Gastroesophageal sphincter (tissue), 4 donors: ENCODE measurements around the gene CYSLTR2. TPM values are rescaled to one million over a fixed set of nuclear protein-coding genes. Genes with fewer than 3 reads are reported as not detected.

Experiments used
- ATAC-seq: fragments of 150-250 bp; one replicate; pipeline ENCODE4 v1.9.1; 2016; ENCODE audit warnings: mild to moderate bottlenecking, moderate library complexity
- H3K27ac ChIP-seq, 4 donors: fragments of 200-600 bp; sonication (generic) in 3 of 4; 1 replicate in 3 of 4; 2 replicates in 1 of 4; pipeline ENCODE4 v1.5.1; 2016 to 2019
- H3K27me3 ChIP-seq: fragments of 200-600 bp; sonication (generic); one replicate; pipeline ENCODE4 v1.5.1; 2019
- H3K36me3 ChIP-seq, 2 donors: fragments of 200-600 bp; sonication (generic); one replicate each; pipeline ENCODE4 v1.5.1; 2019; ENCODE audit warnings: control low read depth in 1 of 2
- H3K4me1 ChIP-seq, 3 donors: fragments of 200-600 bp; sonication (generic); 1 replicate in 2 of 3; 2 replicates in 1 of 3; pipeline ENCODE4 v1.5.1; 2016 to 2019; ENCODE audit warnings: control low read depth in 2 of 3
- H3K4me3 ChIP-seq, 2 donors: fragments of 200-600 bp; sonication (generic); one replicate each; pipeline ENCODE4 v1.5.1; 2019; ENCODE audit warnings: mild to moderate bottlenecking in 1 of 2, moderate library complexity in 1 of 2
- H3K9me3 ChIP-seq, 3 donors: fragments of 200-600 bp; sonication (generic); one replicate each; pipeline ENCODE4 v1.5.1; 2017 to 2019; ENCODE audit warnings: control low read depth in 2 of 3
- EP300 ChIP-seq: sonication (generic); formaldehyde crosslinking; IDR thresholded peaks from one replicate; pipeline ENCODE4 v1.6.1; 2017; ENCODE audit warnings: antibody characterized with exemption, mild to moderate bottlenecking
- POLR2A ChIP-seq, 2 donors: fragments of 450-650 bp; IDR thresholded peaks; one replicate each; pipeline ENCODE4 v1.6.1; 2017; ENCODE audit warnings: antibody characterized with exemption in 2 of 2, mild to moderate bottlenecking in 2 of 2, moderate library complexity in 1 of 2
- POLR2AphosphoS5 ChIP-seq: sonication (generic); formaldehyde crosslinking; IDR thresholded peaks from one replicate; pipeline ENCODE4 v1.6.1; 2017; ENCODE audit warnings: antibody characterized with exemption
- whole genome bisulfite sequencing, 2 donors: methylation state at CpG; one replicate each; pipeline ENCODE4 v1.1.5; 2018; ENCODE audit warnings: low coverage in 1 of 2; 5-methylcytosine and 5-hydroxymethylcytosine counted together
- total RNA-seq, 4 donors: library from RNA; depleted of rRNA; stranded (reverse); fragments of >200 nt; gene quantifications; one replicate each; pipeline ENCODE4 v1.1.0, GENCODE V29; 2016
- TF ChIP-seq, protein P1 (sequence below), 4 experiments: fragments of 200-600 bp in 2 of 4; fragments of 450-650 bp in 2 of 4; sonication (generic) in 1 of 4; IDR thresholded peaks; one replicate each; pipeline ENCODE4 v1.5.1; 2017 to 2019; ENCODE audit warnings: antibody characterized with exemption in 4 of 4, mild to moderate bottlenecking in 2 of 4, moderate library complexity in 2 of 4

CYSLTR2 gene
- total RNA-seq, 4 donors from 2014 or later = 0.16 to 2.2 (median 0.30) TPM

DNA sequence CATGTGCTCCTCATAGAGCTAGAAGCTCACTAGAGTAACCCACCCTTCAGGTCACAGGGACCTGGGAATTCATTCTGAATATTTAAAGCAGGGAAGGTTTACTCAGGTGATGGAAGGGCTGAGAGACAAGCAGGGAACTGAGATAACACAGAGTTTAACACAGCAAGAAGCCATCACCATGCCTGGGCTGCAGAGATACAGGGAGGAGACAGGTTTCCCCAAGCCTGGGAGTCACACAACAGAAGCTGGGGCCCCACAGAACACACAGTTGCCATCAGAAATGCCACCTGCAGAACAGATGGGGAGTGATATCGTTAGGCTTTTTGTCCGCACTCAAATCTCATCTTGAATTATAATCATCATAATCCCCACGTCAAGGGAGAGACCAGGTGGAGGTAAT lies 7.9 kb upstream of the CYSLTR2 start:
- ATAC-seq = no peak
- Histone ChIP-seq H3K9me3 (no peaks in the 10 kb centered on the region), H3K27me3 (no peaks in the 10 kb centered on the region), H3K27ac (no peak overlapping the region), H3K36me3 (no peaks in the 10 kb centered on the region), H3K4me1 (no peaks in the 10 kb centered on the region), H3K4me3 (no peak overlapping the region)
- TF ChIP-seq EP300 (no peak), POLR2AphosphoS5 (no peak), POLR2A (IDR thresholded peaks at IDR 0.05) (no peak)
- TF ChIP-seq, protein P1, sequence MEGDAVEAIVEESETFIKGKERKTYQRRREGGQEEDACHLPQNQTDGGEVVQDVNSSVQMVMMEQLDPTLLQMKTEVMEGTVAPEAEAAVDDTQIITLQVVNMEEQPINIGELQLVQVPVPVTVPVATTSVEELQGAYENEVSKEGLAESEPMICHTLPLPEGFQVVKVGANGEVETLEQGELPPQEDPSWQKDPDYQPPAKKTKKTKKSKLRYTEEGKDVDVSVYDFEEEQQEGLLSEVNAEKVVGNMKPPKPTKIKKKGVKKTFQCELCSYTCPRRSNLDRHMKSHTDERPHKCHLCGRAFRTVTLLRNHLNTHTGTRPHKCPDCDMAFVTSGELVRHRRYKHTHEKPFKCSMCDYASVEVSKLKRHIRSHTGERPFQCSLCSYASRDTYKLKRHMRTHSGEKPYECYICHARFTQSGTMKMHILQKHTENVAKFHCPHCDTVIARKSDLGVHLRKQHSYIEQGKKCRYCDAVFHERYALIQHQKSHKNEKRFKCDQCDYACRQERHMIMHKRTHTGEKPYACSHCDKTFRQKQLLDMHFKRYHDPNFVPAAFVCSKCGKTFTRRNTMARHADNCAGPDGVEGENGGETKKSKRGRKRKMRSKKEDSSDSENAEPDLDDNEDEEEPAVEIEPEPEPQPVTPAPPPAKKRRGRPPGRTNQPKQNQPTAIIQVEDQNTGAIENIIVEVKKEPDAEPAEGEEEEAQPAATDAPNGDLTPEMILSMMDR (IDR thresholded peaks at IDR 0.05) = no peak
- 87% methylated on average over 3 of the region's 3 CpGs; no CpG with 5 or more reads in 1 of the 2 donors for WGBS, 2 donors

DNA sequence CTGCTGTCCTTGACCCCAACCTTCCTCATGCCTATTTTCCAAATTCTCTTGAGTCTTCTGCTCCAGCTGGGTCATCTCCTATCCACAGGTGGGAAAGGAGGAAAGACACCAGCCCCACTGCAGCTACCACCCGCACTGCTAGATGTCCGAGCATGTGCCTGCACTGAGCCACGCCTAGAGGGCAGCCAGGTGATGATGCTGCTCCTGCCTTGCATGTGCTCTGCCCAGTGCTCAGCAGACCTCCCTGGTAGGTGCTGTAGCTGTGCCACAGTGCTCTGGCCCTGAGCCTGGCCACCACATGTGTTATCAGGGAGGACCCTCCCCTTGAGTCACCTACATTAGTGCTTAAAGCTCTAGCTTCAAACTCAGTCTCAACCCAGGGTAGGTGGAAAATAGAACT lies 6.9 kb upstream of the CYSLTR2 start:
- Histone ChIP-seq H3K4me3 (no peak overlapping the region), H3K4me1 (no peaks in the 10 kb centered on the region), H3K36me3 (no peaks in the 10 kb centered on the region), H3K27ac (no peak overlapping the region), H3K9me3 (no peaks in the 10 kb centered on the region), H3K27me3 (no peaks in the 10 kb centered on the region)
- 94 to 100% methylated on average over 1 to 3 of the region's 3 CpGs for WGBS, 2 donors
- no peak for TF ChIP-seq POLR2A (IDR thresholded peaks at IDR 0.05)
- no peak for TF ChIP-seq EP300
- TF ChIP-seq POLR2AphosphoS5 = no peak
- TF ChIP-seq, protein P1 (IDR thresholded peaks at IDR 0.05) = no peak
- ATAC-seq = no peak

DNA sequence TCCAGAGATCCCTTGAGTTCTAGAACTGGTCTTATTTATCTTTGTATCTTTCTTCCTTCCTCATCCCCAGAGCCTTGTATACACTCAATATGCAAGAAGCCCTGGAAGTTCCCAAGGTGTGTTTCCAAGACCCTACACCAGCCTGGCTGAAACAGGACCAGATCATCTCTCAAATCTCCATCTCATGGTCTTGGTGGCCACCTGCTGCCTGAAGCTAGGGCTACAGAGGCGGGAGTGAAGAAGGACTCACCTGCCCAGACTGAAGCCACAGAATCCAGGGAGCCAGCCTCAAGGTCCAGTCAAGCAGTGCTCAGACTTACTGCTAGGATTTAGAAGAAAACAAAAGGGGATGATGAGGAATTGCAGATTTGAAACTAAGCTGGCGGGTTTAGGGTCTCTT lies 6.1 kb upstream of the CYSLTR2 start:
- Histone ChIP-seq H3K27ac (no peak overlapping the region), H3K36me3 (no peaks in the 10 kb centered on the region), H3K4me3 (no peak overlapping the region), H3K9me3 (no peaks in the 10 kb centered on the region), H3K4me1 (no peaks in the 10 kb centered on the region), H3K27me3 (no peaks in the 10 kb centered on the region)
- WGBS, 2 donors = 100% methylated on average over 1 of the region's 2 CpGs
- TF ChIP-seq POLR2A (IDR thresholded peaks at IDR 0.05) (no peak), EP300 (no peak), POLR2AphosphoS5 (no peak)
- TF ChIP-seq, protein P1 (IDR thresholded peaks at IDR 0.05) = no peak
- ATAC-seq = no peak

DNA sequence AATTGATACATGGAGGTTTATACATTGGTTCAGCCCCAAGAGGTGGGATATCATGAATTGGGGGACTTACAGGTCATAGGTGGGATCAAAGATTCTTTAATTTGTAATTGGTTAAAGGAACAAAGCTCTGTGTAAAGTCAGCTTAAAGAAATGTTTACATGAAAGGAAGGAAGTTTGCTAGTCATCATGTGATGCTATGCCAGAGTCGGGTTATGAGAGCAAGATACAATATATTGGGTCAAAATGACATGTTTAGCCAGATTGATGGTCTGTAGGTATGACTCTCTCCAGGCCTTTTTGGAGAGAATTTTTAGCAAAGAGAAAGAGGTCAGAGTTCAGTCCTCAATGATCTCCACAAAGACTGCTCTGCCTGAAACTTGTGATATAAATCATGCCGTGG lies 5.3 kb upstream of the CYSLTR2 start:
- 36 to 60% methylated on average over 1 to 2 of the region's 2 CpGs for WGBS, 2 donors
- Histone ChIP-seq H3K4me1 (peaks cover 0 to 5% (median 0%) of the 10 kb centered on the region in 3 donors), H3K4me3 (no peak overlapping the region), H3K27ac (no peak overlapping the region), H3K36me3 (no peaks in the 10 kb centered on the region), H3K27me3 (no peaks in the 10 kb centered on the region), H3K9me3 (no peaks in the 10 kb centered on the region)
- no peak for TF ChIP-seq POLR2A (IDR thresholded peaks at IDR 0.05)
- TF ChIP-seq EP300 = no peak
- TF ChIP-seq, protein P1 (IDR thresholded peaks at IDR 0.05) = no peak
- no peak for TF ChIP-seq POLR2AphosphoS5
- no peak for ATAC-seq

DNA sequence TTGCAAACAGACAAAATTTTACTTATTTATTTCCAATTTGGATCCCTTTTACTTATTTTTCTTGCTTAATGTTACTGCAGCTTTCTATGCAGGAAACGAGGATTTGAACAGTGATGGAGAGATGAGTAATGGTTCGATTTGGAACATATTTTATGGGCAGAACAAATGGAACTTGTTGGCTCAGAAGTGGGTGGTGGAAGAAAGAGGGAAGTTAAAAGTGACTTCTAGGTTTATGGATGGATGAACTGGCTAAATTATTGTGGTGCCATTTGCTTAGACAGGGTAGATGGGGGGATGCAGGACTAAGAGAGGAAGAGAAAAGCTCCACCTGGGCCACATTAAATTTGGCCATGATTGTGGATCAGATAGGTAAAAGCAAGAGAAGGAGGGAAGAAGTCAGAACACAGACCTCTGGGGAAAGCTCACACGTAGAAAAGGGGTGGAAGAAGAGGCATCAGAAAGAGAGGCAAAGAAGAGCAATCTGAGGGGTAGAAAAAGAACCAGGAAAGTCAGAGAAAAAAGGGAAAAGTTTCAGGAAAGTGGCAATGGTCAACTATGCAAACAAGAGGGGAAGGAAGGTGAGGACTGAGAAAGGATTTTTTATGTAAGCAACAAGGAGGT lies 768 bp upstream of the CYSLTR2 start:
- Histone ChIP-seq H3K4me3 (no peak overlapping the region), H3K9me3 (no peaks in the 10 kb centered on the region), H3K27me3 (no peaks in the 10 kb centered on the region), H3K36me3 (no peaks in the 10 kb centered on the region), H3K4me1 (peaks cover 0 to 9% (median 0%) of the 10 kb centered on the region in 3 donors), H3K27ac (no peak overlapping the region)
- TF ChIP-seq, protein P1 (IDR thresholded peaks at IDR 0.05) = no peak
- TF ChIP-seq POLR2AphosphoS5 (no peak), POLR2A (IDR thresholded peaks at IDR 0.05) (no peak)
- no peak for ATAC-seq
- WGBS, 2 donors = 42 to 61% methylated on average over 2 of the region's 3 CpGs
